Activated CD4-positive, alpha-beta T cell treated with anti-CD3 and anti-CD28 coated beads, Interleukin-2, Interleukin-4, amounts not matched to agents 100 ng/mL and 50 ng/mL, durations not matched to agents 16 hours and 8 hours (primary cell): ENCODE measurements around the gene C2orf74.
"Not testable (repeated sequence)": the region's sequence is repeated elsewhere in the genome, so short reads cannot be mapped to it uniquely, and the experiment has no call there.

ENCODE experiments used
- DNase-seq: peaks from one replicate; pipeline ENCODE4 v3.0.0-alpha.2; 2020; ENCODE audit warnings: low spot score

C2orf74 gene

GRCh38 chr2:61161888-61162287 is at the start of gene C2orf74:
TSS of gene C2orf74 (plus strand) at chr2:61162188. CDS start at chr2:61162515, 327 bp downstream.
- no peak for DNase-seq

DNA sequence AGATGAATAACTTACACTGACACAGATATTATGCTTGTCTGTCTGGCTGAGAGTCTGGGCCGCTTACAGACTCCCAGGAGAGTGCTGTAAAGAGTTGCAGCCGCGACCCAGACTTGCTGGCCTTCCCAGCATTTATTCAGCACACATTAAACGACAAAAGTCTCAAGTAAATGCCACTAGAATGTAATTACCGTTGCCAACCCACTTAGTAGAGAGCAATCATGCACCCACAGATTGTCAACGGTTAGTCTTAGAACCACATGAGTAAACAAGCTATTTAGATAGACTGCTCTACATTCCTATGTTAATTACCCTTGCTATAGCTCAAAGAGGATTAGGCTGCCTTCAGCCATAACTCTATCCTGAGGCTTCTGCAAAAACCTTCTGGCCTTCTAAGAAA is 47.8 kb upstream of the C2orf74 start:
- DNase-seq: no peak

DNA sequence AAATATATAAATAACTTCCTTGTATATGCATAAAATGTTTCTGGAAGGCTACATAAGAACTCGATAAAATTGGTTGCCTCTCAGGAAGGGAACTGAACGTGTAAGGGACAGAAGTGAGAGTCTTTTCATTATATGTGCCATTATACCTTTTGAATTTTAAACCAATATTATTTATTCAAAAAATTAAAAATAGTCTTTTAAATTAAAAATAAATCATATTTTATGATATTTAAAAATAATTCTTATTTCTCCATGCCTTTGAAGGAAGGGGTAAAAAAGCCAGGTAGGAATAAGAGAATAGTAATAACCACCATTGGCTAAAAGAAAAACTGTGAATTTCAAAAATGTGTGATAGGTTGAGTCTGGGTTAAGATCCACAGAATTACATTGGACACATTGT is 45.7 kb upstream of the C2orf74 start:
- DNase-seq: no peak

GRCh38 chr2:61117534-61117933 is 44.5 kb upstream of the C2orf74 start:
- DNase-seq: peak; percentile 7

GRCh38 chr2:61125123-61125710 is 36.8 kb upstream of the C2orf74 start:
- no peak for DNase-seq

DNA sequence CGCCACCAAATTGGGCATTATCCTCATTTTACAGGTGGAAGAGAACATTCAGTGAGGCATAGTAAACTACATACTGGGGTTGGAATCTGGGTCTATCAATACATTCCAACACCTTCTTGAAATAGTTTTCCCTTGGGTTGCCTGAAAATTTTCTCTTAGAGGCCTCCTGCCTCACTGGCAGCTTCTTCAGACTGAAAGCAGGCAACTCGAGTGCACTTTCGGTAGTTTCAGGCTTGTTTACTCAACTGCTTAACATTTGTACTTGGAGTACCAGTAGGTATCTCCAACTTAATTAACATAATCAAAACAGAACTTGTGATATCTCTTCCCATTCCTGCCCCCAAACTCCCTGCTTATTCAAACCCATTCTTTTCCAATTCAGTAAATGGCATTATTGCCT is 36.2 kb upstream of the C2orf74 start:
- no peak for DNase-seq

- not testable (repeated sequence) for DNase-seq
Observed at GRCh38 chr2:61128122-61128521, 33.9 kb upstream of the C2orf74 start.

DNA sequence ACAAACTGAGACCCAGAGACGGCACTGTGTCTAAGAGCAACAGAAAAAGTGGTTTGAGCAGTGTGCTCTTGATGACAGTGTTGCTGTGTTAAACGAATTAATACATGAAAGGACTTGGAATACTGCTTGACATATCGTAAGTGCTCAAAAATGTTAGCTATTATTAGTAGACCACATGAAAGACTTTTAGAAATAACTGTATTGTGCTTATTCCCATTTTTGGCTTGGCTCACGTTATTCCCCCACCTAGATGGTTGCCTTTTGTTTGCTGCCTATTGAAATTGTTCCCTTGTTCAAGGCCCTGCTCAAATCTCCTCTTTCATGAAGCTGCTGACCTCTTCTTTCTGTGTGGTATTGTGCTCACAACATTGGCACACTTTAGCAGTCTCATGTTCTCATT is 27.8 kb upstream of the C2orf74 start:
- no peak for DNase-seq

DNA sequence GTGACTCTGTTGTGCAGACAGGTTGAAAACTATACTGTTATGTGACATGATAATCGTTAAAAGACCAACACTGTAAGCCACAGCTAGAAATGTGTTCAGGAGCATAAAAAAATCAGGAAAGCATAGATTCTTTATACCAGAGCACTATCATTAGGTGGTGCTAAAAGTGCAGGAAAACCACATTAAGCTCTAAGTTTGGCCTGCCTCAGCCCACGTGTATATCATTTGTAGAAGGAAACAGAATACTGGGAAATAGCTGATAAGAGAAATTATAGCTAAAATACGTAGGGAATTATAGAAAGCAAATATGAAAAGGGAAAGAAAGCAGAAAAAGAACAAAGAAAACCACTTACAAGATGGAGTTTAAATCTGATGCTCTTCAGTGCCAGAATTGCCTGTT is 26.5 kb upstream of the C2orf74 start:
- DNase-seq: peak; percentile 6

GRCh38 chr2:61138859-61139258 is 23.1 kb upstream of the C2orf74 start:
- no peak for DNase-seq

GRCh38 chr2:61141151-61141550 is 20.8 kb upstream of the C2orf74 start:
- no peak for DNase-seq

DNA sequence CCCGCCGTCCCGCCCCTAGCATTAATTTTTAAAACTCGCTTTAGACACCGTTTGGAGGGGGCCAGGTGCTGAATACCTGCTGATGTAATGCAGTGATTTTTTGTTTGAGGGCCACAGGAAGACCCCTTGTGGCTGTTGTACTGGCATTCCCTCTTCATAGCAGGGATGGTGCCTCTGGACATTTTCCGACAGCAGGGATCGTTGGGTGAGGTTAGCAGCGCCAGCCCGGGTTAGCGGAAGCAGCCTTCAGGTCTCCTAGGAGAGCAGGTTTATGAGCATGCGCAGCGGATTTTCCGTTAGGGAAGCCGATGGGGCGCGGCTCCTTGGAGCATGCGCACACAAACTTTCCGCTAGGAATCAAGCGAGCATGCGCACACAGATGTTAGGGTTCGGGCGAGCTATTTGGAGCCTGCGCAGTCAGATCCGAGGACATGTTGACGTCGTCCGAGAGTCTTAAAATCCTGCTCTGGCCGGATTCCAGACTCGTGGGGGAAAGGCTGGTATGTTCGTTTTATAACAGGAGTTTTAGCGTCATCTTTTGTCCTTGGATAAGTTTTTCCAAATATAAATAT is 17.2 kb upstream of the C2orf74 start:
- peak; percentile 97 for DNase-seq

- no peak for DNase-seq
Observed at GRCh38 chr2:61145990-61146389, 16.0 kb upstream of the C2orf74 start.

DNA sequence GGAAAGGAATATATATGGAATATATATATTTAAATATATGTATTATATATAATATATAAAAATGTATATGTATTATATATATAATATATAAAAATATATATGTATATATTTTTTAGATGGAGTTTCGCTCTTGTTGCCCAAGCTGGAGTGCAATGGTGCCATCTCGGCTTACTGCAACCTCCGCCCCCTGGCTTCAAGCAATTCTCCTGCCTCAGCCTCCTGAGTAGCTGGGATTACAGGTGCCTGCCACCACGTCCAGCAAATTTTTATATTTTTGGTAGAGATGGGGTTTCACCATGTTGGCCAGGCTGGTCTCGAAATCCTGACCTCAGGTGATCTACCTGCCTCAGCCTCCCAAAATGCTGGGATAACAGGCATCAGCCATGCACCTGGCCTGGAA is 13.9 kb upstream of the C2orf74 start:
- not testable (repeated sequence) for DNase-seq

DNA sequence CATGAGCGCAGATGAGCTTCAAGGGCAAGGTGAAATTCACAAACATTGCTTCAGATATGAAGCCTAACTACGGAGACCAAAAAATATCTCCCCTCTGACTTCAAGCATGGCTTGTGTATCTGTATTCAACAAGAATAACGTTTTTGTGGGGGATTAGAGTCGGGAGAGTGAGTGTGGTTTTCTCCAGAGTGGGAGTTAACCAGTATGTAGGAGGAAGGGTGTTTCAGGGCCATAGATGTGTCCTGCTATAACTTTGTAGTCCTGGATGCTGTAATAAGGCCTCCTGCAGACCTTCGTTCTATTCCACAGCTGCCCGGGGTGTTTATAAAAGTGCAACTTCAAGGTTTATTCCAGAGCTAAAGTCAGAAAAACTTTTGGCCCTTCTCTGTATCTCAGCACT is 12.9 kb upstream of the C2orf74 start:
- DNase-seq: no peak

GRCh38 chr2:61151436-61151835 is 10.6 kb upstream of the C2orf74 start:
- DNase-seq: no peak

GRCh38 chr2:61157371-61158003 is 4.5 kb upstream of the C2orf74 start:
- DNase-seq: no peak

DNA sequence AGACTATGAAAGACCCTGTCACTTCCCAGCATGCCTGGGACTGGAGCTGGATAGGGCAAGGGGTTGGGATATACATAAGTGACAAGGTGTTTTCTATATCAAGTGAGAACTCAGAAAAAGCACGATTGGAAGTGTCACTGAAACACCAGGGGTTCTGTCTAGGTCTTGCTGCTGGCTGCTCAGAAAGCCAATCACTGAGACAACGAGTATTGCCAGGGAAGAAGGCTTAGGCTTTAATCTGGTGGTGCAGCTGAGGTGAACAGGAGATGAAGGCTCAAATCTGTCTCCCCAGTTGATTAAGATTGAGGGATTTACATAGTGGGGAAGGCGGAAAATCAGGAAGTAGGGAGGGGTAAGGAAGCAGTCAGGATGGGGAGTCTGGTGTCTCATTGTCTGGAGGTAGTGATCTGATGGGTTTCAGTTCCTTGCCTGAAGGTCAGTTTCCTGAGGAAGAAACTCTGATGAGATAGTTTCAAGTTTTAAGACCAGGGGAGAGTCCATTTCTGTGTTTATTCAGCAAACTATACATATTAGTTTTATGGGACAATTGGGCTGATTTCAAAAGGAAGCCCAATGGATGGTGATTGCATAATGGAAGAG is 3.5 kb upstream of the C2orf74 start:
- no peak for DNase-seq

DNA sequence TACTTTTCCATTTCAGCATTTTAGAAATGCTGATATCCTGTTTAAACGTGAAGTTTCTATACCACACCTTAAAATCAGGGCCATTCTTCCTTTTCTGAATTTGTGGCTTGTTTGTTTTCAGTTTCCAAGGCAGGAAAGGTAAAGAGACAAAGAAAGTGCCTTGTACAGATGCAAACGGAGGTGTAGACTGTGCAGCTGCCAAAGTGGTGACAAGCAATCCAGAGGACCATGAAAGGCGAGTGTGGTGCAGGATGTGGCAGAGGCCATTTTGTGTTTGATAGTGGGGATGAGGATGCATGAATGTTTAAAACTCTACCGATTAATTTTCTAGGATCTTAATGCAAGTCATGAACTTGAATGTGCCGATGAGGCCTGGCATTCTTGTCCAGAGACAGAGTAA is 733 bp downstream of the C2orf74 start:
- no peak for DNase-seq

DNA sequence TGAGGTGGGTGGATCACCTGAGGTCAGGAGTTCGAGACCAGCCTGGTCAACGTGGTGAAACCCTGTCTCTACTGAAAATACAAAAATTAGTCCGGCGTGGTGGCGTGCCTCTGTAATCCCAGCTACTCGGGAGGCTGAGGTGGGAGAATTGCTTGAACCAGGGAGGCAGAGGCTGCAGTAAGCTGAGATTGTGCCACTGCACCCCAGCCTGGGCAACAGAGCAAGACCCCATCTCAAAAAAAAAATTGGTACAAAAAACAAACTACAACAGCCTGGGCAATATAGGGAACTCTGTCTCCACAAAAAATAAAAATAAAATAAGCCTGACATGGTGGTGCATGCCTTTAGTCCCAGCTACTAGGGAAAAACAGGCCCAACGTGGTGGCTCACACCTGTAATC is 3.1 kb downstream of the C2orf74 start:
- not testable (repeated sequence) for DNase-seq

- no peak for DNase-seq
Observed at GRCh38 chr2:61165946-61166345, 4.0 kb downstream of the C2orf74 start.

GRCh38 chr2:61167579-61167978 is 5.6 kb downstream of the C2orf74 start:
- no peak for DNase-seq

GRCh38 chr2:61172671-61173070 is 10.7 kb downstream of the C2orf74 start:
- DNase-seq: no peak
